H9 (cell line): ENCODE data around the gene HDLBP. TPM values are rescaled to one million over a fixed set of nuclear protein-coding genes. Genes with fewer than 3 reads are reported as not detected.

Experiments
- DNase-seq: peaks from one replicate; pipeline ENCODE4 v3.0.0-alpha.2; 2017
- H2AFZ ChIP-seq: one replicate; pipeline ENCODE4 v1.6.1; 2013; ENCODE audit warnings: mild to moderate bottlenecking, low read length, control low read depth, moderate library complexity
- H2AK5ac ChIP-seq: 2 replicates; pipeline ENCODE4 v1.6.1; 2013; ENCODE audit warnings: low read length, control low read depth, mixed read lengths; ENCODE audit not compliant: insufficient read length
- H2BK120ac ChIP-seq: one replicate; pipeline ENCODE4 v1.6.1; 2013; ENCODE audit warnings: low read depth, mild to moderate bottlenecking, low read length, control low read depth, inconsistent platforms; ENCODE audit not compliant: poor library complexity, severe bottlenecking
- H2BK12ac ChIP-seq: 2 replicates; pipeline ENCODE4 v1.6.1; 2013; ENCODE audit warnings: low read length, control low read depth, mixed read lengths, low read depth; ENCODE audit not compliant: insufficient read length
- H2BK15ac ChIP-seq: 2 replicates; pipeline ENCODE4 v1.6.1; 2013; ENCODE audit warnings: low read depth, low read length, control low read depth
- H2BK20ac ChIP-seq: one replicate; pipeline ENCODE4 v1.6.1; 2013; ENCODE audit warnings: low read depth, mild to moderate bottlenecking, low read length, control low read depth, inconsistent platforms; ENCODE audit not compliant: poor library complexity, severe bottlenecking
- H2BK5ac ChIP-seq: 2 replicates; pipeline ENCODE4 v1.6.1; 2013; ENCODE audit warnings: low read length, control low read depth, mixed read lengths; ENCODE audit not compliant: insufficient read length
- H3K14ac ChIP-seq: 2 replicates; pipeline ENCODE4 v1.6.1; 2013; ENCODE audit warnings: low read length, control low read depth; ENCODE audit not compliant: insufficient read depth
- H3K18ac ChIP-seq: 2 replicates; pipeline ENCODE4 v1.6.1; 2013; ENCODE audit warnings: low read depth, mild to moderate bottlenecking, mixed read lengths, low read length, control low read depth; ENCODE audit not compliant: insufficient read length
- H3K23ac ChIP-seq: 2 replicates; pipeline ENCODE4 v1.6.1; 2013; ENCODE audit warnings: low read length, control low read depth, mixed read lengths, low read depth; ENCODE audit not compliant: insufficient read length
- H3K23me2 ChIP-seq: 2 replicates; pipeline ENCODE4 v1.6.1; 2013; ENCODE audit warnings: low read depth, mild to moderate bottlenecking, mixed read lengths, low read length, control low read depth; ENCODE audit not compliant: insufficient read length, poor library complexity, severe bottlenecking
- H3K27ac ChIP-seq: 2 replicates; pipeline ENCODE4 v1.5.1; 2013; ENCODE audit warnings: low read length, control low read depth, mixed read lengths, low read depth; ENCODE audit not compliant: insufficient read length
- H3K27me3 ChIP-seq: 2 replicates; pipeline ENCODE4 v1.6.1; 2013; ENCODE audit warnings: low read length, control low read depth, inconsistent platforms; ENCODE audit not compliant: insufficient read depth
- H3K4ac ChIP-seq: 2 replicates; pipeline ENCODE4 v1.6.1; 2013; ENCODE audit warnings: low read depth, mild to moderate bottlenecking, control low read depth, inconsistent platforms, low read length, moderate library complexity
- H3K4me1 ChIP-seq: 2 replicates; pipeline ENCODE4 v1.6.1; 2013; ENCODE audit warnings: low read length, control low read depth, inconsistent platforms; ENCODE audit not compliant: insufficient read depth
- H3K4me2 ChIP-seq: 2 replicates; pipeline ENCODE4 v1.6.1; 2013; ENCODE audit warnings: low read length, control low read depth, mixed read lengths; ENCODE audit not compliant: insufficient read length, insufficient read depth
- H3K56ac ChIP-seq: 2 replicates; pipeline ENCODE4 v1.6.1; 2013; ENCODE audit warnings: low read depth, mild to moderate bottlenecking, mixed read lengths, low read length, control low read depth; ENCODE audit not compliant: insufficient read length
- H3K79me1 ChIP-seq: 2 replicates; pipeline ENCODE4 v1.6.1; 2013; ENCODE audit warnings: low read depth, mild to moderate bottlenecking, moderate library complexity, low read length, control low read depth, inconsistent platforms; ENCODE audit not compliant: insufficient read depth, poor library complexity, severe bottlenecking
- H3K79me2 ChIP-seq: 2 replicates; pipeline ENCODE4 v1.6.1; 2013; ENCODE audit warnings: low read length, control low read depth, inconsistent platforms; ENCODE audit not compliant: insufficient read depth
- H3K9ac ChIP-seq: 2 replicates; pipeline ENCODE4 v1.6.1; 2013; ENCODE audit warnings: low read length, control low read depth, mixed read lengths; ENCODE audit not compliant: insufficient read length; ENCODE audit errors: extremely low read depth
- H3K9me3 ChIP-seq: one replicate; pipeline ENCODE4 v1.6.1; 2013; ENCODE audit warnings: low read depth, low read length, inconsistent platforms; ENCODE audit not compliant: control insufficient read depth
- H3T11ph ChIP-seq: one replicate; pipeline ENCODE4 v1.6.1; 2013; ENCODE audit warnings: mild to moderate bottlenecking, low read length, control low read depth, inconsistent platforms
- H4K20me1 ChIP-seq: one replicate; pipeline ENCODE4 v1.6.1; 2013; ENCODE audit not compliant: control insufficient read depth, insufficient read length, insufficient read depth
- H4K5ac ChIP-seq: 2 replicates; pipeline ENCODE4 v1.6.1; 2013; ENCODE audit warnings: low read depth, mild to moderate bottlenecking, mixed read lengths, low read length, control low read depth; ENCODE audit not compliant: insufficient read length
- H4K8ac ChIP-seq: replicated peaks from 2 replicates; pipeline ENCODE4 v1.6.1; 2013; ENCODE audit warnings: low read length, control low read depth, mixed read lengths, low read depth; ENCODE audit not compliant: insufficient read length
- H4K91ac ChIP-seq: 2 replicates; pipeline ENCODE4 v1.6.1; 2013; ENCODE audit warnings: low read depth, mild to moderate bottlenecking, moderate library complexity, mixed read lengths, low read length, control low read depth; ENCODE audit not compliant: insufficient read length
- H3K27ac Mint-ChIP-seq, 3 experiments: 2 replicates in 2 of 3; 3 replicates in 1 of 3; pipeline ENCODE4 v1.8.0; 2020 to 2021; ENCODE audit warnings: mixed read lengths in 3 of 3, mild to moderate bottlenecking in 1 of 3, moderate library complexity in 1 of 3
- H3K27me3 Mint-ChIP-seq: 2 replicates; pipeline ENCODE4 v1.8.0; 2021; ENCODE audit warnings: low read depth, mild to moderate bottlenecking, moderate library complexity, mixed read lengths
- H3K36me3 Mint-ChIP-seq, 3 experiments: 2 replicates in 2 of 3; 3 replicates in 1 of 3; pipeline ENCODE4 v1.8.0; 2020 to 2021; ENCODE audit warnings: low read depth in 3 of 3, mixed read lengths in 3 of 3; ENCODE audit not compliant: insufficient read depth in 1 of 3
- H3K4me1 Mint-ChIP-seq, 2 experiments: 2 replicates each; pipeline ENCODE4 v1.8.0; 2020; ENCODE audit warnings: mixed read lengths in 2 of 2
- H3K4me3 Mint-ChIP-seq, 2 experiments: 2 replicates in 1 of 2; 3 replicates in 1 of 2; pipeline ENCODE4 v1.8.0; 2020 to 2021; ENCODE audit warnings: mild to moderate bottlenecking in 2 of 2, mixed read lengths in 2 of 2, moderate library complexity in 1 of 2
- H3K9me3 Mint-ChIP-seq, 2 experiments: 2 replicates in 1 of 2; 3 replicates in 1 of 2; pipeline ENCODE4 v1.8.0; 2020; ENCODE audit warnings: mild to moderate bottlenecking in 2 of 2, mixed read lengths in 2 of 2, moderate library complexity in 1 of 2
- WGBS: extraction: QIAGEN DNeasy Blood & Tissue Kit; methylation state at CpG from one replicate; pipeline ENCODE4 v1.1.7; 2013; ENCODE audit warnings: missing lambda C conversion rate, low lambda C conversion rate, mixed read lengths; ENCODE audit not compliant: insufficient read length; ENCODE audit errors: extremely low coverage; 5-methylcytosine and 5-hydroxymethylcytosine counted together
- total RNA-seq: library from RNA; stranded (reverse); gene quantifications from 2 replicates; pipeline ENCODE4 v1.2.1, GENCODE V29; 2021
- TF ChIP-seq, protein P1 (sequence below): fragments of 200-600 bp; sonication (generic); conservative IDR thresholded peaks from 3 replicates; pipeline ENCODE4 v1.8.0; 2021; ENCODE audit warnings: antibody characterized with exemption, mild to moderate bottlenecking

HDLBP gene
- total RNA-seq, 1 experiment from 2014 or later: 364 TPM

- H3K9me3 ChIP-seq: no peaks in the 10 kb centered on the region
- no CpG with 5 or more reads among the region's 23 CpGs for WGBS
- Mint-ChIP-seq H3K27me3 (peaks cover 1% of the 10 kb centered on the region; the same call in 1 of the 2 replicates), H3K36me3 (peaks cover 7 to 33% (median 27%) of the 10 kb centered on the region in 3 experiments; a peak in 6 of 7 replicates), H3K4me3 (no peak overlapping the region), H3K4me1 (peaks cover 12 to 30% of the 10 kb centered on the region in 2 experiments), H3K27ac (no peak overlapping the region), H3K9me3 (peaks cover 0 to 2% of the 10 kb centered on the region in 2 experiments; a peak in 2 of 5 replicates)
- H3K4me1 ChIP-seq: no peaks in the 10 kb centered on the region
- H2BK120ac ChIP-seq: no peak overlapping the region
- H3K56ac ChIP-seq: no peak overlapping the region
- no peak overlapping the region for H3K9ac ChIP-seq
- H2BK20ac ChIP-seq: no peak overlapping the region
- DNase-seq: no peak
- no peak overlapping the region for H4K8ac ChIP-seq
- no peak overlapping the region for H4K5ac ChIP-seq
- H3K27ac ChIP-seq: no peak overlapping the region
- H2BK5ac ChIP-seq: no peak overlapping the region
- H2AFZ ChIP-seq: no peak overlapping the region
- no peak overlapping the region for H2BK15ac ChIP-seq
- no peak overlapping the region for H4K91ac ChIP-seq
- H3K4ac ChIP-seq: no peak overlapping the region
- H3K79me1 ChIP-seq: no peaks in the 10 kb centered on the region
- no peak overlapping the region for H2BK12ac ChIP-seq
- no peak overlapping the region for H3K14ac ChIP-seq
- no peak overlapping the region for H3K18ac ChIP-seq
- no peaks in the 10 kb centered on the region; the same call in 1 of the 2 replicates for H3K79me2 ChIP-seq
- peaks cover 3% of the 10 kb centered on the region for H3K23me2 ChIP-seq
- no peak overlapping the region for H3K23ac ChIP-seq
- peaks cover 2% of the 10 kb centered on the region for H4K20me1 ChIP-seq
- no peak overlapping the region for H3T11ph ChIP-seq
- H3K27me3 ChIP-seq: no peaks in the 10 kb centered on the region
- H3K4me2 ChIP-seq: no peak overlapping the region
- TF ChIP-seq, protein P1, sequence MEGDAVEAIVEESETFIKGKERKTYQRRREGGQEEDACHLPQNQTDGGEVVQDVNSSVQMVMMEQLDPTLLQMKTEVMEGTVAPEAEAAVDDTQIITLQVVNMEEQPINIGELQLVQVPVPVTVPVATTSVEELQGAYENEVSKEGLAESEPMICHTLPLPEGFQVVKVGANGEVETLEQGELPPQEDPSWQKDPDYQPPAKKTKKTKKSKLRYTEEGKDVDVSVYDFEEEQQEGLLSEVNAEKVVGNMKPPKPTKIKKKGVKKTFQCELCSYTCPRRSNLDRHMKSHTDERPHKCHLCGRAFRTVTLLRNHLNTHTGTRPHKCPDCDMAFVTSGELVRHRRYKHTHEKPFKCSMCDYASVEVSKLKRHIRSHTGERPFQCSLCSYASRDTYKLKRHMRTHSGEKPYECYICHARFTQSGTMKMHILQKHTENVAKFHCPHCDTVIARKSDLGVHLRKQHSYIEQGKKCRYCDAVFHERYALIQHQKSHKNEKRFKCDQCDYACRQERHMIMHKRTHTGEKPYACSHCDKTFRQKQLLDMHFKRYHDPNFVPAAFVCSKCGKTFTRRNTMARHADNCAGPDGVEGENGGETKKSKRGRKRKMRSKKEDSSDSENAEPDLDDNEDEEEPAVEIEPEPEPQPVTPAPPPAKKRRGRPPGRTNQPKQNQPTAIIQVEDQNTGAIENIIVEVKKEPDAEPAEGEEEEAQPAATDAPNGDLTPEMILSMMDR: no peak
- no peak overlapping the region for H2AK5ac ChIP-seq
Observed at GRCh38 chr2:241223211-241224017, 92.1 kb downstream of the HDLBP start.
